CD4-positive, alpha-beta T cell (primary cell): ENCODE data around the gene JAG1. TPM values are rescaled to one million over a fixed set of nuclear protein-coding genes. Genes with fewer than 3 reads are reported as not detected.

ENCODE experiments used
- ATAC-seq: fragments of 200-7000 bp; cut with Tn5 transposase; one replicate; pipeline ENCODE4 v1.10.0; 2022; ENCODE audit warnings: mild to moderate bottlenecking; ENCODE audit not compliant: poor library complexity
- CTCF ChIA-PET: fragments of 350-600 bp; sonication (Branson Sonifier 250); formaldehyde crosslinking; loops from one replicate; lab custom pipeline; 2021; ENCODE audit warnings: antibody characterized with exemption, inconsistent platforms; lab: Charles Lee
- POLR2A ChIA-PET: fragments of 350-600 bp; sonication (Branson Sonifier 250); formaldehyde crosslinking; loops from one replicate; lab custom pipeline; 2021; ENCODE audit warnings: antibody characterized with exemption, inconsistent platforms; lab: Charles Lee
- DNase-seq, 14 experiments: peaks; one replicate each; pipeline ENCODE4 v3.0.0-alpha.2; 2013 to 2020; ENCODE audit warnings: mixed read lengths in 2 of 14
- H3K27ac ChIP-seq, 2 donors: one replicate each; pipeline versions ENCODE4 v1.5.1 to v1.7.0; 2013; ENCODE audit warnings: low read length in 2 of 2, low read depth in 1 of 2, mild to moderate bottlenecking in 1 of 2
- H3K27me3 ChIP-seq, 2 experiments: 1 replicate in 1 of 2; 2 replicates in 1 of 2; pipeline versions ENCODE4 v1.6.1 to v1.7.0; 2013; ENCODE audit warnings: low read length in 2 of 2, control low read depth in 1 of 2, mild to moderate bottlenecking in 1 of 2, moderate library complexity in 1 of 2; ENCODE audit not compliant: insufficient read depth in 2 of 2, control insufficient read depth in 1 of 2
- H3K36me3 ChIP-seq: one replicate; pipeline ENCODE4 v1.6.1; 2013; ENCODE audit warnings: low read length, control low read depth; ENCODE audit not compliant: insufficient read depth
- H3K4me1 ChIP-seq: one replicate; pipeline ENCODE4 v1.6.1; 2013; ENCODE audit warnings: low read length, control low read depth; ENCODE audit not compliant: insufficient read depth
- H3K4me3 ChIP-seq: one replicate; pipeline ENCODE4 v1.5.1; 2013; ENCODE audit warnings: mild to moderate bottlenecking, low read length, moderate library complexity
- H3K9me3 ChIP-seq, 2 experiments: 1 replicate in 1 of 2; 2 replicates in 1 of 2; pipeline versions ENCODE4 v1.6.1 to v1.7.0; 2013; ENCODE audit warnings: low read length in 2 of 2, mild to moderate bottlenecking in 2 of 2, control low read depth in 1 of 2, moderate library complexity in 1 of 2; ENCODE audit not compliant: control insufficient read depth in 1 of 2, insufficient read depth in 1 of 2
- H3K27ac Mint-ChIP-seq: one replicate; pipeline ENCODE4 v1.8.0; 2020; ENCODE audit warnings: mixed read lengths
- H3K27me3 Mint-ChIP-seq: one replicate; pipeline ENCODE4 v1.8.0; 2021; ENCODE audit warnings: mixed read lengths
- H3K36me3 Mint-ChIP-seq: one replicate; pipeline ENCODE4 v1.8.0; 2021; ENCODE audit warnings: low read depth, mixed read lengths
- H3K4me1 Mint-ChIP-seq: one replicate; pipeline ENCODE4 v1.8.0; 2021; ENCODE audit warnings: low read depth, mixed read lengths
- H3K4me3 Mint-ChIP-seq: one replicate; pipeline ENCODE4 v1.8.0; 2020; ENCODE audit warnings: mild to moderate bottlenecking, mixed read lengths
- H3K9me3 Mint-ChIP-seq: one replicate; pipeline ENCODE4 v1.8.0; 2020; ENCODE audit warnings: mixed read lengths
- intact Hi-C, 2 experiments: fragments of 100-400 bp; cut with DNase I in 1 of 2; cut with micrococcal nuclease in 1 of 2; formaldehyde crosslinking; loops; one replicate each; pipeline versions ENCODE4 v1.15.1 to v1.9.0; 2023 to 2025; cut with DNase I, micrococcal nuclease
- total RNA-seq, 174 experiments: library from RNA in 2 of 174; stranded (reverse) in 2 of 174; gene quantifications; one replicate each; pipeline ENCODE4 v1.2.3 and lab custom pipeline; 2021 to 2026
- TF ChIP-seq, protein P1 (sequence below): fragments of 200-600 bp; IDR thresholded peaks from one replicate; pipeline ENCODE4 v1.8.0; 2022; ENCODE audit warnings: antibody characterized with exemption, mild to moderate bottlenecking

Gene JAG1
- total RNA-seq, 2 experiments from 2014 or later: 0.77 to 1.2 TPM

- ChIA-PET CTCF (no interaction called here), POLR2A (no interaction called here)
- Mint-ChIP-seq H3K4me3 (no peak overlapping the region), H3K27me3 (no peaks in the 10 kb centered on the region), H3K27ac (no peak overlapping the region), H3K9me3 (no peaks in the 10 kb centered on the region), H3K36me3 (peaks cover 4% of the 10 kb centered on the region), H3K4me1 (no peaks in the 10 kb centered on the region)
- Histone ChIP-seq H3K27ac (no peak overlapping the region), H3K4me1 (no peaks in the 10 kb centered on the region), H3K9me3 (no peaks in the 10 kb centered on the region), H3K36me3 (no peaks in the 10 kb centered on the region), H3K27me3 (no peaks in the 10 kb centered on the region), H3K4me3 (no peak overlapping the region)
- TF ChIP-seq, protein P1, sequence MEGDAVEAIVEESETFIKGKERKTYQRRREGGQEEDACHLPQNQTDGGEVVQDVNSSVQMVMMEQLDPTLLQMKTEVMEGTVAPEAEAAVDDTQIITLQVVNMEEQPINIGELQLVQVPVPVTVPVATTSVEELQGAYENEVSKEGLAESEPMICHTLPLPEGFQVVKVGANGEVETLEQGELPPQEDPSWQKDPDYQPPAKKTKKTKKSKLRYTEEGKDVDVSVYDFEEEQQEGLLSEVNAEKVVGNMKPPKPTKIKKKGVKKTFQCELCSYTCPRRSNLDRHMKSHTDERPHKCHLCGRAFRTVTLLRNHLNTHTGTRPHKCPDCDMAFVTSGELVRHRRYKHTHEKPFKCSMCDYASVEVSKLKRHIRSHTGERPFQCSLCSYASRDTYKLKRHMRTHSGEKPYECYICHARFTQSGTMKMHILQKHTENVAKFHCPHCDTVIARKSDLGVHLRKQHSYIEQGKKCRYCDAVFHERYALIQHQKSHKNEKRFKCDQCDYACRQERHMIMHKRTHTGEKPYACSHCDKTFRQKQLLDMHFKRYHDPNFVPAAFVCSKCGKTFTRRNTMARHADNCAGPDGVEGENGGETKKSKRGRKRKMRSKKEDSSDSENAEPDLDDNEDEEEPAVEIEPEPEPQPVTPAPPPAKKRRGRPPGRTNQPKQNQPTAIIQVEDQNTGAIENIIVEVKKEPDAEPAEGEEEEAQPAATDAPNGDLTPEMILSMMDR: no peak
- intact Hi-C loops: no loop called here
- DNase-seq (no peak), ATAC-seq (no peak)
Measured at GRCh38 chr20:10626896-10627295, 46.9 kb downstream of the JAG1 start.

GRCh38 chr20:10625641-10626040, 48.2 kb downstream of the JAG1 start:
- DNase-seq (no peak), ATAC-seq (no peak)
- ChIA-PET CTCF (no interaction called here), POLR2A (no interaction called here)
- H3K4me1 ChIP-seq: no peaks in the 10 kb centered on the region
- H3K9me3 ChIP-seq: no peaks in the 10 kb centered on the region
- H3K4me1 Mint-ChIP-seq: no peaks in the 10 kb centered on the region
- H3K36me3 ChIP-seq: no peaks in the 10 kb centered on the region
- intact Hi-C loops: no loop called here
- H3K36me3 Mint-ChIP-seq: peaks cover 12% of the 10 kb centered on the region
- H3K27ac Mint-ChIP-seq: no peak overlapping the region
- no peaks in the 10 kb centered on the region for H3K27me3 ChIP-seq
- TF ChIP-seq, protein P1: no peak
- H3K4me3 ChIP-seq: no peak overlapping the region
- no peak overlapping the region for H3K27ac ChIP-seq
- no peaks in the 10 kb centered on the region for H3K9me3 Mint-ChIP-seq
- H3K4me3 Mint-ChIP-seq: no peak overlapping the region
- H3K27me3 Mint-ChIP-seq: no peaks in the 10 kb centered on the region

- POLR2A ChIA-PET: no interaction called here
- H3K36me3 ChIP-seq: no peaks in the 10 kb centered on the region
- Mint-ChIP-seq H3K27me3 (no peaks in the 10 kb centered on the region), H3K27ac (no peak overlapping the region), H3K4me1 (no peaks in the 10 kb centered on the region), H3K4me3 (no peak overlapping the region), H3K36me3 (peaks cover 12% of the 10 kb centered on the region), H3K9me3 (no peaks in the 10 kb centered on the region)
- no peak for DNase-seq
- ATAC-seq: no peak
- no peaks in the 10 kb centered on the region for H3K27me3 ChIP-seq
- no peak overlapping the region for H3K27ac ChIP-seq
- intact Hi-C loops: no loop called here
- TF ChIP-seq, protein P1: no peak
- H3K9me3 ChIP-seq: no peaks in the 10 kb centered on the region
- CTCF ChIA-PET: no interaction called here
- no peak overlapping the region for H3K4me3 ChIP-seq
- no peaks in the 10 kb centered on the region for H3K4me1 ChIP-seq
Measured at GRCh38 chr20:10622657-10623418, 51.0 kb downstream of the JAG1 start.
